GM12864 (cell line): ENCODE measurements around the gene NOP9.

Experiments
- DNase-seq: peaks from one replicate; pipeline ENCODE4 v3.0.0-alpha.2; 2011; ENCODE audit warnings: low read depth
- H3K4me3 ChIP-seq: 2 replicates; pipeline ENCODE4 v1.5.1; 2011; ENCODE audit warnings: mild to moderate bottlenecking, low read depth, low read length, control low read depth
- TF ChIP-seq, protein P1 (sequence below): IDR thresholded peaks from 2 replicates; pipeline ENCODE4 v1.5.1; 2011; ENCODE audit warnings: low read depth, mild to moderate bottlenecking, moderate library complexity, low read length, control low read depth, inconsistent platforms; ENCODE audit errors: missing control alignments

The NOP9 gene

DNA sequence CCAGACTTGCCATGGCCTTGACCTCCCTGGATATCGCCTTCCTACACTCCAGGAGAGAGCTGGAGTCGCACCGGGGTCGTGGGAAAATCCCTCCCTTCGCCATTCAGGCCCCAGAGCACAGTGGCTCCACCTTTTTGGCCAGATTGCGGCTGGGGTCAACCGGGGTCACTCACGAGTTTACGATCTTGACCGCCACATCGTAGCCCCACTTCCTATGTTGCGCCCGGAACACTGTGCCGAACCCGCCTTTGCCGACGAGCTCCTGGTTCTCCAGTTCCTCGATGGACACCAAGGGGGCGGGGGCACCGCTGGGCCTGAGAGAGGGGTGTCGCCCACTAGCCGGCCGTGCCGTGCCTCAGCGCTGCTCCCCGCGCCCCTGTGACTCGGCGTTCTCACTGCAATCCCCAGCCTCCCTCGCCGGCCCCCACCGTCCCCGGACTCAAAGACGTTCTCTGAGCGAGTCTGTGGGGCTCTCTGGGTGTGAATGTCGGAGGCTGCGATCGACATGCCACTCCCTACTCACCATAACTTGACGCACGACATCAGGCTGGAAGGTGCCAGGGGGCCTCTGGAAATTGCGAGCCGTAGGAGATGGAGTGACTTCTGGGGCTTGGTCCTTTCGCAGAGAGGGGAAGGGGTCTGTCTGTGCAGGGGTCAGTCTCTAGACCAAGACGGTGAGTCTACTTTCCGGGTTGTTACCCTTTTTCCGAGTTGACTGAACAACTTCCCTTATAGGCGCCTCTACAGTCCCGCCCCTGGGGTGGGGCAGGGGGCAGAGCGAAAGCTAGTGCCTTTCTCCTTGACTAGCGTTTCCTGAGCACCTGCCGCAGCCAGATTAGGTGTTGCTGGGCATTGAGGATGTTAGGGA is 39.9 kb downstream of the NOP9 start, which contains the start of gene RIPK3:
RIPK3 (minus strand) TSS at position 708 of the 868 bp plus-strand sequence; CDS start at position 543, 165 bp downstream.
- H3K4me3 ChIP-seq, result peak within 1 kb of the TSS; percentile 69
- TF ChIP-seq, protein P1, sequence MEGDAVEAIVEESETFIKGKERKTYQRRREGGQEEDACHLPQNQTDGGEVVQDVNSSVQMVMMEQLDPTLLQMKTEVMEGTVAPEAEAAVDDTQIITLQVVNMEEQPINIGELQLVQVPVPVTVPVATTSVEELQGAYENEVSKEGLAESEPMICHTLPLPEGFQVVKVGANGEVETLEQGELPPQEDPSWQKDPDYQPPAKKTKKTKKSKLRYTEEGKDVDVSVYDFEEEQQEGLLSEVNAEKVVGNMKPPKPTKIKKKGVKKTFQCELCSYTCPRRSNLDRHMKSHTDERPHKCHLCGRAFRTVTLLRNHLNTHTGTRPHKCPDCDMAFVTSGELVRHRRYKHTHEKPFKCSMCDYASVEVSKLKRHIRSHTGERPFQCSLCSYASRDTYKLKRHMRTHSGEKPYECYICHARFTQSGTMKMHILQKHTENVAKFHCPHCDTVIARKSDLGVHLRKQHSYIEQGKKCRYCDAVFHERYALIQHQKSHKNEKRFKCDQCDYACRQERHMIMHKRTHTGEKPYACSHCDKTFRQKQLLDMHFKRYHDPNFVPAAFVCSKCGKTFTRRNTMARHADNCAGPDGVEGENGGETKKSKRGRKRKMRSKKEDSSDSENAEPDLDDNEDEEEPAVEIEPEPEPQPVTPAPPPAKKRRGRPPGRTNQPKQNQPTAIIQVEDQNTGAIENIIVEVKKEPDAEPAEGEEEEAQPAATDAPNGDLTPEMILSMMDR, result no peak

DNA sequence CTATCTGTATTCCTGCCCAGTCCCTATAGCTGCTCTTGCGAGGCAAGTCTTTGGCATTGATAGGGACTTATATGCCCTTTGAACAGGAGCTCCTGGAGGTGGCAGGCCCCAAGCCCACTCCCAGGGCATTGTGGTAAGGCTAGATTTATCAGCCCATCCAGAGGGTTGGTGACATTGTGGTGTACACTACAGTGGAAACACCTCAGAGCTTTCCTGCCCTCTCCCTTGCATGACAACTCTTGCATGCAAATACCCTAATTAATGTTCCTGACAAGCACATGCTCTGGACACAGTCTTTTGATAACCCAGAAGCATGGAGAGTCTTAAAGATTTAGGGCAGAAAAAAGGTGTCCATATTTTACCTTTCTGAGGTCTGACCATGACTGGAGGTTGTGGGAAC is 41.0 kb downstream of the NOP9 start:
- TF ChIP-seq, protein P1, result no peak
- DNase-seq, result no peak
- no peak overlapping the region for H3K4me3 ChIP-seq

More for the DNA sequence above, 39.9 kb downstream of the NOP9 start, which contains the start of gene RIPK3:
- DNase-seq, result peak; percentile 29

DNA sequence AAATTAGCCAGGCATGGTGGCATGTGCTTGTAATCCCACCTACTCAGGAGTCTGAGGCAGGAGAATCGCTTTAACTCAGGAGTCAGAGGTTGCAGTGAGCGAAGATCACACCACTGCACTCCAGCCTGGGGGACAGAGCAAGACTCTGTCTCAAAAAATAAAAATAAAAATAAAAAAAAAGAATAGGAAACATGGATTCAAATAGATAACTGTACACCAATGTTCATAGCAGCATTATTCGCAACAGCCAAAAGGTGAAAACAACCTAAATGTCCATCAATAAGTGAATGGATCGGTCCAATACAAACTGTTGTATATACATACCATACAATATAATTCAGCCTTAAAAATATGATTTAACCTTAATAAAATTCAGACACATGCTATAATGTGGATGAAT is 43.2 kb downstream of the NOP9 start:
- no peak for DNase-seq
- TF ChIP-seq, protein P1, result no peak

DNA sequence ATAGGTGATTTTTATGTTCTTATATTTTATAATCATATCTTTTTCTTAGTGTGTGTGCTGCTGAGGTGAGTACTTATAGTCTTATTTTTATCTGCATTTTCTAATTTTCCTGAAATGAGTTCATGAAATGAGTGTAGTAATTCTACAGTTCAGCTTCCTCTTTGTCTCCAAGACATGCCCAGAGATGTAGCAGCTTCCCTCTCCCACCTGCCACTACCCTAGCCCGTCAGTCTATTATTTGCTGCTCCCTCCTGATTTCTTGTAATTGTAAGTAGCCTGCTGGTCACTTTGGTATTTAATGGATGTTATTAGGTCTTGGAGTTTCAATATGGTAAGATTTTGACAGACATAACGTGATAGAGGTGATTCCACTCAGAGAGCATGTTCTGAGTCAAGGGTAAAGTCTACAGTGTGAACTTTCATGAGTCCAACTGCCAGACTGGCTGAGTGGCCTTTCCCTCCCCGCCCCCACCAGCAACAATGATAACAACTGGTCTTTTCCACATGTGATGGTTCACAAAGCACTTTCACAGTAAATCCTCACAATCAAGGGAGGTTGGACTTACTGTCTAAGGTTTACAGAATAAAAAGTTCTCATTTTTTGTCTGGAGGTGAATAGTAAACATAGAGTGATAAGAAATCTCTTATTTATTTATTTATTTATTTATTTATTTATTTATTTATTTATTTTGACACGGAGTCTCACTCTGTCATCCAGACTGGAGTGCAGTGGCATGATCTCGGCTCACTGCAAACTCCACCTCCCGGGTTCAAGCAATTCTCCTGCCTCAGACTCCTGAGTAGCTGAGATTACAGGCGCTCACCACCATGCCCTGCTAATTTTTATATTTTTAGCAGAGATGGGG is 44.4 kb downstream of the NOP9 start:
- no peak for DNase-seq
- TF ChIP-seq, protein P1, result no peak
- no peak overlapping the region for H3K4me3 ChIP-seq

More for the DNA sequence above, 43.2 kb downstream of the NOP9 start:
- H3K4me3 ChIP-seq, result no peak overlapping the region

DNA sequence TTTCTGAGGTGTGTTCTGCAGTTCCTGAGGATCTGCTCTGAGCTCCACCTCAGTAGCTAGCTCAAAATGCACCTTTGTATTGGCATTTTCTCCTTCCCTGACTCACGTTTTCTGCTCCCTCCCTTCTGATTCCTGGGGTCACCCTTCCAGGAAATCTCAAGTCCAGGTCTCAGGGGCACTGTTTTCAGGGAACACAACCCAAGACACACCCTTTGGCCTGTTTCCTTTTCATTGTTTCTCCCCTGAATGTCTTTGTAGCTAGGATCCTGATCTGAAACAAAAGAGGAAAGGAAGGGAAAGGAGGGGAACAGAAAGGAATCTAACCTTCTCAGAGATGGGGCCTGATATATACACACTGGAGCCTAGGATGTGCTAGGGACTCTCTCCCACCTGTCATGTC is 47.5 kb downstream of the NOP9 start:
- no peak for DNase-seq
- no peak overlapping the region for H3K4me3 ChIP-seq
- TF ChIP-seq, protein P1, result no peak

DNA sequence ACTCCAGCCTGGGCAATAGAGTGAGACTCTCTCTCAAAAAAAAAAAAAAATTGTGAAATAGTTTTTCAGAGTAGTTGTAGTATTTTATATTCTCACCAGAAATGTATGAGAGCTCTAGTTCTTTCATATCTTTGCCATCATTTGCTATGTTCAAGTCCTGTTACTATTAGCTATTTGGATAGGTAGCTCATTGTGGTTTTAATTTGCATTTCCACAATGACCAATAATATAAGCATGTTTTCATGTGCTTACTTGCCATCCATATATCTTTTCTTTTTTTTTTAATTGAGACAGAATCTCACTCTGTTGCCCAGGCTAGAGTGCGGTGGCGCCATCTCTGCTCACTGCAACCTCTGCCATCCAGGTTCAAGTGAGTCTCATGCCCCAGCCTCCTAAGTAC is 48.5 kb downstream of the NOP9 start:
- H3K4me3 ChIP-seq, result no peak overlapping the region
- TF ChIP-seq, protein P1, result no peak

More for the DNA sequence above, 48.5 kb downstream of the NOP9 start:
- DNase-seq, result no peak
